B cell (primary cell): ENCODE measurements around the gene MAPK8. TPM values are rescaled to one million over a fixed set of nuclear protein-coding genes. Genes with fewer than 3 reads are reported as not detected.

Experiments
- ATAC-seq: fragments of 200-7000 bp; cut with Tn5 transposase; one replicate; pipeline ENCODE4 v1.10.0; 2021; ENCODE audit warnings: low read depth, mild to moderate bottlenecking, moderate number of reproducible peaks, moderate library complexity
- CTCF ChIA-PET: fragments of 350-600 bp; sonication (Branson Sonifier 250); formaldehyde crosslinking; loops from one replicate; lab custom pipeline; 2021; ENCODE audit warnings: antibody characterized with exemption, inconsistent platforms; lab: Charles Lee
- POLR2A ChIA-PET: fragments of 350-600 bp; sonication (Branson Sonifier 250); formaldehyde crosslinking; loops from one replicate; lab custom pipeline; 2021; ENCODE audit warnings: antibody characterized with exemption; lab: Charles Lee
- DNase-seq: peaks from one replicate; pipeline ENCODE4 v3.0.0; 2013
- H2AFZ ChIP-seq: 2 replicates; pipeline ENCODE4 v1.6.1; 2012; ENCODE audit warnings: mild to moderate bottlenecking, low read depth, low read length; ENCODE audit not compliant: insufficient read depth, poor library complexity, severe bottlenecking
- H3K27ac ChIP-seq, 2 donors: 1 replicate in 1 of 2; 2 replicates in 1 of 2; pipeline ENCODE4 v1.5.1; 2012 to 2013; ENCODE audit warnings: low read length in 2 of 2, mild to moderate bottlenecking in 2 of 2, moderate library complexity in 1 of 2
- H3K27me3 ChIP-seq, 4 experiments: fragments of 200-600 bp in 1 of 4; sonication (generic) in 1 of 4; replicated peaks in 1 of 4; 1 replicate in 2 of 4; 2 replicates in 2 of 4; pipeline versions ENCODE4 v1.6.1 to v1.7.0; 2013 to 2016; ENCODE audit warnings: low read length in 3 of 4, mild to moderate bottlenecking in 2 of 4, mixed read lengths in 1 of 4, moderate library complexity in 1 of 4; ENCODE audit not compliant: insufficient read depth in 4 of 4, control insufficient read depth in 3 of 4; ENCODE audit errors: control extremely low read depth in 1 of 4
- H3K36me3 ChIP-seq, 2 experiments: replicated peaks in 1 of 2; 1 replicate in 1 of 2; 2 replicates in 1 of 2; pipeline versions ENCODE4 v1.6.1 to v1.7.1; 2013; ENCODE audit warnings: low read length in 1 of 2; ENCODE audit not compliant: insufficient read depth in 2 of 2, control insufficient read depth in 1 of 2; ENCODE audit errors: control extremely low read depth in 1 of 2, extremely low read depth in 1 of 2
- H3K4me1 ChIP-seq, 2 donors: fragments of 200-600 bp in 1 of 2; sonication (generic) in 1 of 2; 1 replicate in 1 of 2; 2 replicates in 1 of 2; pipeline versions ENCODE4 v1.5.1 to v1.6.1; 2013 to 2017; ENCODE audit warnings: low read length in 2 of 2; ENCODE audit not compliant: control insufficient read depth in 2 of 2, insufficient read depth in 2 of 2
- H3K4me2 ChIP-seq: replicated peaks from 2 replicates; pipeline ENCODE3; 2012; ENCODE audit warnings: mild to moderate bottlenecking, low read depth, low read length; ENCODE audit not compliant: poor library complexity, severe bottlenecking
- H3K4me3 ChIP-seq, 5 experiments: fragments of 200-600 bp in 1 of 5; sonication (generic) in 1 of 5; 1 replicate in 3 of 5; 2 replicates in 2 of 5; pipeline versions ENCODE4 v1.5.1 to v1.7.0; 2011 to 2016; ENCODE audit warnings: low read length in 4 of 5, mild to moderate bottlenecking in 4 of 5, low read depth in 2 of 5, control low read depth in 1 of 5, moderate library complexity in 1 of 5; ENCODE audit not compliant: insufficient read depth in 1 of 5; ENCODE audit errors: control extremely low read depth in 1 of 5, extremely low read depth in 1 of 5
- H3K79me2 ChIP-seq: fragments of 200-600 bp; sonication (generic); one replicate; pipeline ENCODE4 v1.6.0; 2016; ENCODE audit warnings: low read length; ENCODE audit not compliant: control insufficient read depth, insufficient read depth
- H3K9ac ChIP-seq: fragments of 200-600 bp; sonication (generic); 2 replicates; pipeline ENCODE4 v1.6.1; 2017; ENCODE audit warnings: mild to moderate bottlenecking, low read length, moderate library complexity
- H3K9me3 ChIP-seq, 3 donors: one replicate each; pipeline versions ENCODE4 v1.6.1 to v1.7.1; 2013; ENCODE audit warnings: low read length in 2 of 3; ENCODE audit not compliant: control insufficient read depth in 2 of 3, insufficient read depth in 1 of 3; ENCODE audit errors: control extremely low read depth in 1 of 3
- H4K20me1 ChIP-seq: 2 replicates; pipeline ENCODE4 v1.6.0; 2012; ENCODE audit warnings: mild to moderate bottlenecking, low read length; ENCODE audit not compliant: insufficient read depth, control insufficient read depth, poor library complexity, severe bottlenecking
- H3K27ac Mint-ChIP-seq: one replicate; pipeline ENCODE4 v1.8.0; 2021; ENCODE audit warnings: mixed read lengths
- H3K27me3 Mint-ChIP-seq: one replicate; pipeline ENCODE4 v1.8.0; 2021; ENCODE audit warnings: mixed read lengths
- H3K4me1 Mint-ChIP-seq: one replicate; pipeline ENCODE4 v1.8.0; 2021; ENCODE audit warnings: mixed read lengths
- H3K4me3 Mint-ChIP-seq: one replicate; pipeline ENCODE4 v1.8.0; 2021; ENCODE audit warnings: mixed read lengths
- H3K9me3 Mint-ChIP-seq: one replicate; pipeline ENCODE4 v1.8.0; 2022; ENCODE audit warnings: mixed read lengths; ENCODE audit not compliant: insufficient read depth
- CTCF ChIP-seq: fragments of 200-600 bp; IDR thresholded peaks from one replicate; pipeline ENCODE4 v1.8.0; 2022; ENCODE audit warnings: antibody characterized with exemption, mild to moderate bottlenecking
- EZH2 ChIP-seq: IDR thresholded peaks from 2 replicates; pipeline ENCODE4 v1.6.1; 2012; ENCODE audit warnings: borderline replicate concordance, low read depth, mild to moderate bottlenecking, moderate library complexity, low read length; ENCODE audit not compliant: insufficient read depth, poor library complexity, severe bottlenecking
- WGBS: methylation state at CpG from one replicate; pipeline ENCODE4 v1.1.5; 2013; ENCODE audit warnings: missing lambda C conversion rate; ENCODE audit not compliant: insufficient coverage; 5-methylcytosine and 5-hydroxymethylcytosine counted together
- intact Hi-C: fragments of 100-400 bp; cut with micrococcal nuclease; formaldehyde crosslinking; loops from one replicate; pipeline ENCODE4 v1.10.0; 2022
- polyA plus RNA-seq: library from polyadenylated mRNA; depleted of rRNA; stranded (reverse); fragments of >200 nt; gene quantifications from 2 replicates; pipeline ENCODE4 v1.2.3, GENCODE V29; 2012
- total RNA-seq, 2 donors: library from RNA; stranded (reverse); fragments of 120-200 nt in 1 of 2; gene quantifications; 1 replicate in 1 of 2; 2 replicates in 1 of 2; pipeline versions ENCODE4 v1.2.3 to v1.2.4, GENCODE V29; 2013 to 2022

Gene MAPK8
- total and polyA plus RNA-seq, 2 donors (not counting 1 experiment from before 2014, with no cell fraction given), result 13.7 to 40.0 TPM

GRCh38 chr10:48353246-48353645, 46.8 kb downstream of the MAPK8 start:
- Histone ChIP-seq H3K4me3 (no peak overlapping the region), H3K4me2 (no peak overlapping the region), H2AFZ (no peak overlapping the region), H3K9me3 (peaks cover 0 to 1% (median 0%) of the 10 kb centered on the region in 3 donors), H3K36me3 (no peaks in the 10 kb centered on the region), H3K9ac (no peak overlapping the region), H3K27ac (no peak overlapping the region), H4K20me1 (no peaks in the 10 kb centered on the region), H3K79me2 (no peaks in the 10 kb centered on the region), H3K4me1 (no peaks in the 10 kb centered on the region), H3K27me3 (no peaks in the 10 kb centered on the region)
- no peak for ATAC-seq
- H3K27ac Mint-ChIP-seq, result no peak overlapping the region
- peaks cover 2% of the 10 kb centered on the region for H3K9me3 Mint-ChIP-seq
- no peak overlapping the region for H3K4me3 Mint-ChIP-seq
- TF ChIP-seq CTCF (no peak), EZH2 (no peak)
- intact Hi-C loops, result no loop called here
- ChIA-PET CTCF (interaction anchor here (2.0 kb wide), 1 partner anchor 10 kb away, joined by 11 read pairs; no protein-coding TSS in a partner anchor), POLR2A (no interaction called here)
- no peak for DNase-seq
- H3K4me1 Mint-ChIP-seq, result peaks cover 9% of the 10 kb centered on the region
- H3K27me3 Mint-ChIP-seq, result no peaks in the 10 kb centered on the region
- no CpG with 5 or more reads among the region's 2 CpGs for WGBS

GRCh38 chr10:48357631-48358030, 51.2 kb downstream of the MAPK8 start:
- TF ChIP-seq EZH2 (no peak), CTCF (no peak)
- no peaks in the 10 kb centered on the region for H3K27me3 ChIP-seq
- Mint-ChIP-seq H3K4me1 (peaks cover 7% of the 10 kb centered on the region), H3K27ac (no peak overlapping the region), H3K27me3 (no peaks in the 10 kb centered on the region), H3K9me3 (no peaks in the 10 kb centered on the region), H3K4me3 (no peak overlapping the region)
- no peak overlapping the region for H2AFZ ChIP-seq
- ATAC-seq, result no peak
- no peak overlapping the region for H3K4me3 ChIP-seq
- peaks cover 0 to 1% (median 0%) of the 10 kb centered on the region in 3 donors for H3K9me3 ChIP-seq
- ChIA-PET POLR2A (no interaction called here), CTCF (no interaction called here)
- no peak overlapping the region for H3K27ac ChIP-seq
- no peaks in the 10 kb centered on the region for H3K79me2 ChIP-seq
- no peaks in the 10 kb centered on the region for H3K36me3 ChIP-seq
- no peak overlapping the region for H3K4me2 ChIP-seq
- H3K9ac ChIP-seq, result no peak overlapping the region
- intact Hi-C loops, result no loop called here
- no peak for DNase-seq
- H3K4me1 ChIP-seq, result no peaks in the 10 kb centered on the region
- no CpG with 5 or more reads among the region's 5 CpGs for WGBS
- H4K20me1 ChIP-seq, result no peaks in the 10 kb centered on the region
